Measurements from ENCODE around the gene BRWD1.

DNA sequence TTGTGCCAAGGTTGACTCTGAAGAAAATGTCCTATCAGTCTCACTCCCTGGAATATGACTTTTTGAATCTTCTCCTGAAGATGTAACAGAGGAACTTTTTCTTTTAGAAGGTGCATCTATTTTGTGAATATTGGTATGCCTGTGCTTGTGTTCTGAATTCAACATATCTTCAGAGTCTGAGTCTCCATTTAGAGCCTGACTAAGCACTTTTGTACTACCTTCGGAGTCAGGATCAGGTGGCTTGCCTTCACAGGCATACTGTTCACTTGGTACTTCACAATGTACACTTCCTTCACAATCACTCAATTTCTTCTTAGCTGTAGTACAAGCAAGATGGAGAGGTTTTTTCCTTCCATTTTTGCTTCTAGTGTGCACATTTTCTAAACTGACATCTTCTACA, 116.6 kb downstream of the BRWD1 start:
- TF ChIP-seq JUN (IDR thresholded peaks at IDR 0.05) (no peak), POLR2A (IDR thresholded peaks at IDR 0.05; ENCODE audit: low read length) (no peak), EHMT2 (IDR thresholded peaks at IDR 0.05; ENCODE audit: low read depth) (no peak)
- TF ChIP-seq, protein P1, sequence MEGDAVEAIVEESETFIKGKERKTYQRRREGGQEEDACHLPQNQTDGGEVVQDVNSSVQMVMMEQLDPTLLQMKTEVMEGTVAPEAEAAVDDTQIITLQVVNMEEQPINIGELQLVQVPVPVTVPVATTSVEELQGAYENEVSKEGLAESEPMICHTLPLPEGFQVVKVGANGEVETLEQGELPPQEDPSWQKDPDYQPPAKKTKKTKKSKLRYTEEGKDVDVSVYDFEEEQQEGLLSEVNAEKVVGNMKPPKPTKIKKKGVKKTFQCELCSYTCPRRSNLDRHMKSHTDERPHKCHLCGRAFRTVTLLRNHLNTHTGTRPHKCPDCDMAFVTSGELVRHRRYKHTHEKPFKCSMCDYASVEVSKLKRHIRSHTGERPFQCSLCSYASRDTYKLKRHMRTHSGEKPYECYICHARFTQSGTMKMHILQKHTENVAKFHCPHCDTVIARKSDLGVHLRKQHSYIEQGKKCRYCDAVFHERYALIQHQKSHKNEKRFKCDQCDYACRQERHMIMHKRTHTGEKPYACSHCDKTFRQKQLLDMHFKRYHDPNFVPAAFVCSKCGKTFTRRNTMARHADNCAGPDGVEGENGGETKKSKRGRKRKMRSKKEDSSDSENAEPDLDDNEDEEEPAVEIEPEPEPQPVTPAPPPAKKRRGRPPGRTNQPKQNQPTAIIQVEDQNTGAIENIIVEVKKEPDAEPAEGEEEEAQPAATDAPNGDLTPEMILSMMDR (IDR thresholded peaks at IDR 0.05), result no peak

Measured in A549 (cell line).